Measurements from ENCODE around the gene HYLS1. TPM values are rescaled to one million over a fixed set of nuclear protein-coding genes. Genes with fewer than 3 reads are reported as not detected.
"Not testable (repeated sequence)": the region's sequence is repeated elsewhere in the genome, so short reads cannot be mapped to it uniquely, and the experiment has no call there.

HYLS1 gene
- total RNA-seq, 1 experiment from 2014 or later: 4.8 TPM

GRCh38 chr11:125914601-125915000 is 27.1 kb downstream of the HYLS1 start:
- not testable (repeated sequence) for H3K27me3 ChIP-seq (ENCODE audit: low read length); H3K27ac ChIP-seq (ENCODE audit: low read length); DNase-seq; H3K9ac ChIP-seq (ENCODE audit: low read length); H2AFZ ChIP-seq (ENCODE audit: low read length); H3K4me1 ChIP-seq (ENCODE audit: low read length); H3K79me2 ChIP-seq (ENCODE audit: low read length); H3K36me3 ChIP-seq (ENCODE audit: insufficient read depth, low read length); H3K9me3 ChIP-seq (ENCODE audit: low read length); H3K9me2 ChIP-seq (replicated peaks; ENCODE audit: insufficient read depth, low read length); H4K20me1 ChIP-seq (ENCODE audit: insufficient read depth, low read depth, low read length); H3K4me2 ChIP-seq (ENCODE audit: low read depth, low read length, poor library complexity, severe bottlenecking); H3K4me3 ChIP-seq (ENCODE audit: low read length)

GRCh38 chr11:125916683-125917347 is 29.3 kb downstream of the HYLS1 start:
- H2AFZ ChIP-seq (ENCODE audit: low read length): no peak overlapping the region
- H3K9ac ChIP-seq (ENCODE audit: low read length): no peak overlapping the region
- no peak for DNase-seq
- H3K27ac ChIP-seq (ENCODE audit: low read length): no peak overlapping the region
- no peak overlapping the region for H3K4me3 ChIP-seq (ENCODE audit: low read length)
- no peaks in the 10 kb centered on the region for H3K79me2 ChIP-seq (ENCODE audit: low read length)
- H3K4me1 ChIP-seq (ENCODE audit: low read length): no peaks in the 10 kb centered on the region
- no peaks in the 10 kb centered on the region for H3K36me3 ChIP-seq (ENCODE audit: insufficient read depth, low read length)
- no peaks in the 10 kb centered on the region for H4K20me1 ChIP-seq (ENCODE audit: insufficient read depth, low read depth, low read length)
- H3K4me2 ChIP-seq (ENCODE audit: low read depth, low read length, poor library complexity, severe bottlenecking): no peak overlapping the region
- no peaks in the 10 kb centered on the region for H3K27me3 ChIP-seq (ENCODE audit: low read length)
- no peaks in the 10 kb centered on the region for H3K9me3 ChIP-seq (ENCODE audit: low read length)
- no peaks in the 10 kb centered on the region for H3K9me2 ChIP-seq (replicated peaks; ENCODE audit: insufficient read depth, low read length)

GRCh38 chr11:125918140-125918840 is 30.8 kb downstream of the HYLS1 start:
- Histone ChIP-seq H3K36me3 (ENCODE audit: insufficient read depth, low read length) (no peaks in the 10 kb centered on the region), H3K27me3 (ENCODE audit: low read length) (no peaks in the 10 kb centered on the region), H3K9me3 (ENCODE audit: low read length) (no peaks in the 10 kb centered on the region), H4K20me1 (ENCODE audit: insufficient read depth, low read depth, low read length) (no peaks in the 10 kb centered on the region), H3K9ac (ENCODE audit: low read length) (no peak overlapping the region), H3K4me1 (ENCODE audit: low read length) (no peaks in the 10 kb centered on the region), H3K27ac (ENCODE audit: low read length) (no peak overlapping the region), H2AFZ (ENCODE audit: low read length) (no peak overlapping the region), H3K9me2 (replicated peaks; ENCODE audit: insufficient read depth, low read length) (no peaks in the 10 kb centered on the region), H3K4me3 (ENCODE audit: low read length) (no peak overlapping the region), H3K4me2 (ENCODE audit: low read depth, low read length, poor library complexity, severe bottlenecking) (no peak overlapping the region), H3K79me2 (ENCODE audit: low read length) (no peaks in the 10 kb centered on the region)
- DNase-seq: no peak

DNA sequence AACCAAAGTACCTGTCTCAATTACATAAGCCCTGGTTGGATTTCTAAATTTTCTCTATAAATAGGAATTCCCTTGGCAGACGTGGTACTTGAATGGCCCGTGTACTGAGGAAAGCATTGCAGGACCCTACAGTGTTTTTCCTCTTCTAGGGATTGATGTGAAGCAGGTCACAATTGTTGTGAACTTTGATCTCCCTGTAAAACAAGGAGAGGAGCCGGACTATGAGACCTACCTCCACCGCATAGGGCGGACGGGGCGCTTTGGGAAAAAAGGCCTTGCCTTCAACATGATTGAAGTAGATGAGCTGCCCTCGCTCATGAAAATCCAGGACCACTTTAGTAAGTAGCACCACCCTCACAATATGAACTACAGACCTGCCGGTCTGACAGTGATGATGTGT is 33.6 kb downstream of the HYLS1 start:
- Histone ChIP-seq H4K20me1 (ENCODE audit: insufficient read depth, low read depth, low read length) (no peaks in the 10 kb centered on the region), H3K27me3 (ENCODE audit: low read length) (no peaks in the 10 kb centered on the region), H3K79me2 (ENCODE audit: low read length) (no peaks in the 10 kb centered on the region), H3K4me1 (ENCODE audit: low read length) (no peaks in the 10 kb centered on the region), H3K4me2 (ENCODE audit: low read depth, low read length, poor library complexity, severe bottlenecking) (no peak overlapping the region), H3K36me3 (ENCODE audit: insufficient read depth, low read length) (no peaks in the 10 kb centered on the region), H2AFZ (ENCODE audit: low read length) (no peak overlapping the region), H3K27ac (ENCODE audit: low read length) (no peak overlapping the region), H3K4me3 (ENCODE audit: low read length) (no peak overlapping the region), H3K9ac (ENCODE audit: low read length) (no peak overlapping the region), H3K9me2 (replicated peaks; ENCODE audit: insufficient read depth, low read length) (no peaks in the 10 kb centered on the region), H3K9me3 (ENCODE audit: low read length) (no peaks in the 10 kb centered on the region)
- DNase-seq: no peak

- no peak for DNase-seq
- H4K20me1 ChIP-seq (ENCODE audit: insufficient read depth, low read depth, low read length): no peaks in the 10 kb centered on the region
- no peaks in the 10 kb centered on the region for H3K79me2 ChIP-seq (ENCODE audit: low read length)
- no peaks in the 10 kb centered on the region for H3K36me3 ChIP-seq (ENCODE audit: insufficient read depth, low read length)
- H3K4me3 ChIP-seq (ENCODE audit: low read length): no peak overlapping the region
- no peak overlapping the region for H2AFZ ChIP-seq (ENCODE audit: low read length)
- H3K27ac ChIP-seq (ENCODE audit: low read length): no peak overlapping the region
- H3K9me3 ChIP-seq (ENCODE audit: low read length): no peaks in the 10 kb centered on the region
- no peaks in the 10 kb centered on the region for H3K9me2 ChIP-seq (replicated peaks; ENCODE audit: insufficient read depth, low read length)
- H3K4me1 ChIP-seq (ENCODE audit: low read length): no peaks in the 10 kb centered on the region
- no peak overlapping the region for H3K4me2 ChIP-seq (ENCODE audit: low read depth, low read length, poor library complexity, severe bottlenecking)
- no peaks in the 10 kb centered on the region for H3K27me3 ChIP-seq (ENCODE audit: low read length)
- H3K9ac ChIP-seq (ENCODE audit: low read length): no peak overlapping the region
Measured at GRCh38 chr11:125922156-125922555, 34.7 kb downstream of the HYLS1 start.

GRCh38 chr11:125923012-125923579 is 35.6 kb downstream of the HYLS1 start:
- Histone ChIP-seq H3K4me1 (ENCODE audit: low read length) (no peaks in the 10 kb centered on the region), H3K4me3 (ENCODE audit: low read length) (no peak overlapping the region), H3K4me2 (ENCODE audit: low read depth, low read length, poor library complexity, severe bottlenecking) (no peak overlapping the region), H4K20me1 (ENCODE audit: insufficient read depth, low read depth, low read length) (no peaks in the 10 kb centered on the region), H3K9me3 (ENCODE audit: low read length) (no peaks in the 10 kb centered on the region), H3K9ac (ENCODE audit: low read length) (no peak overlapping the region), H3K79me2 (ENCODE audit: low read length) (no peaks in the 10 kb centered on the region), H3K27me3 (ENCODE audit: low read length) (no peaks in the 10 kb centered on the region), H3K27ac (ENCODE audit: low read length) (no peak overlapping the region), H2AFZ (ENCODE audit: low read length) (no peak overlapping the region), H3K9me2 (replicated peaks; ENCODE audit: insufficient read depth, low read length) (no peaks in the 10 kb centered on the region), H3K36me3 (ENCODE audit: insufficient read depth, low read length) (no peaks in the 10 kb centered on the region)
- peak; percentile 86 for DNase-seq

- H3K27me3 ChIP-seq (ENCODE audit: low read length): no peaks in the 10 kb centered on the region
- H3K4me1 ChIP-seq (ENCODE audit: low read length): no peaks in the 10 kb centered on the region
- H3K4me3 ChIP-seq (ENCODE audit: low read length): no peak overlapping the region
- no peaks in the 10 kb centered on the region for H3K79me2 ChIP-seq (ENCODE audit: low read length)
- no peak overlapping the region for H2AFZ ChIP-seq (ENCODE audit: low read length)
- H3K4me2 ChIP-seq (ENCODE audit: low read depth, low read length, poor library complexity, severe bottlenecking): no peak overlapping the region
- no peaks in the 10 kb centered on the region for H3K9me2 ChIP-seq (replicated peaks; ENCODE audit: insufficient read depth, low read length)
- H3K9ac ChIP-seq (ENCODE audit: low read length): no peak overlapping the region
- no peaks in the 10 kb centered on the region for H3K9me3 ChIP-seq (ENCODE audit: low read length)
- DNase-seq: no peak
- no peaks in the 10 kb centered on the region for H4K20me1 ChIP-seq (ENCODE audit: insufficient read depth, low read depth, low read length)
- no peak overlapping the region for H3K27ac ChIP-seq (ENCODE audit: low read length)
- H3K36me3 ChIP-seq (ENCODE audit: insufficient read depth, low read length): no peaks in the 10 kb centered on the region
Measured at GRCh38 chr11:125923633-125924032, 36.2 kb downstream of the HYLS1 start.

DNA sequence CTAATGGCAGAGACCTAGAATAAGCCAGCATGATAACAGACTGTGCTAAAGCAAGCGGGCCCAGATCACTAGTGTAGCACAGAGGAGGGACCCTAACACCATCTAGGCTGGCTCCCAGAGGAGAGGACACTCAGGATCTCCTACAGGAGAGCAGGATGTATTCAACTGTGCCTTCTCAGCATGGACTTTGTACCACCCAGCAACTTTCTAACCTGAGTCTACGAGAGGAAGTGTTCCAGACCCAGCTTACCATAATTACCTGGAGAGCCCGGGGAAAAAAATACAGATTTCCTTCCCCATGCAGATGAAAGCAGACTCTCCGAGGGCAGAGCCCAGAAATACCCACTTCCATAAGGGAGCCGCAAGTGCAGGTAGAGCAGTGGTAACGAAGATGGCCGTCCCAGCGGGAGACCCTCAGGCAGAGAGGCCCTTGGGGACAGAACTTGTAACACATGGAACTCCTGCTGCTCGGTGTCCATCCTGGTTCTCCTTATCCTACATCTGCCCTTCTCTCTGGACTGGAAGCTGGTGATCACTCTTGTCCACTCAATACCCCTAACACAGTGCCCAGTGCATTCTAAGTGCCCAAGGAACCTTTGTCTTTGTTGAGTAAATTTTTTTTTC is 37.0 kb downstream of the HYLS1 start:
- H4K20me1 ChIP-seq (ENCODE audit: insufficient read depth, low read depth, low read length): no peaks in the 10 kb centered on the region
- no peaks in the 10 kb centered on the region for H3K36me3 ChIP-seq (ENCODE audit: insufficient read depth, low read length)
- H3K27me3 ChIP-seq (ENCODE audit: low read length): no peaks in the 10 kb centered on the region
- no peak for DNase-seq
- no peak overlapping the region for H3K27ac ChIP-seq (ENCODE audit: low read length)
- H2AFZ ChIP-seq (ENCODE audit: low read length): no peak overlapping the region
- no peak overlapping the region for H3K4me2 ChIP-seq (ENCODE audit: low read depth, low read length, poor library complexity, severe bottlenecking)
- H3K79me2 ChIP-seq (ENCODE audit: low read length): no peaks in the 10 kb centered on the region
- no peak overlapping the region for H3K4me3 ChIP-seq (ENCODE audit: low read length)
- H3K9me3 ChIP-seq (ENCODE audit: low read length): no peaks in the 10 kb centered on the region
- no peaks in the 10 kb centered on the region for H3K9me2 ChIP-seq (replicated peaks; ENCODE audit: insufficient read depth, low read length)
- H3K4me1 ChIP-seq (ENCODE audit: low read length): no peaks in the 10 kb centered on the region
- H3K9ac ChIP-seq (ENCODE audit: low read length): no peak overlapping the region
